ENCODE data around the gene LDHD.
A peak's percentile ranks its signal among the peaks of the same experiment; 100 is the strongest.

LDHD gene

GRCh38 chr16:75088934-75089333 lies 27.6 kb downstream of the LDHD start:
- DNase-seq: no peak
- intact Hi-C loops (cut with DNase I): no loop called here

- intact Hi-C loops (cut with DNase I): no loop called here
- no peak for DNase-seq
Observed at GRCh38 chr16:75088216-75088615, 28.4 kb downstream of the LDHD start.

- DNase-seq: no peak
- intact Hi-C loops (cut with DNase I): no loop called here
Observed at GRCh38 chr16:75087375-75087979, 29.1 kb downstream of the LDHD start.

DNA sequence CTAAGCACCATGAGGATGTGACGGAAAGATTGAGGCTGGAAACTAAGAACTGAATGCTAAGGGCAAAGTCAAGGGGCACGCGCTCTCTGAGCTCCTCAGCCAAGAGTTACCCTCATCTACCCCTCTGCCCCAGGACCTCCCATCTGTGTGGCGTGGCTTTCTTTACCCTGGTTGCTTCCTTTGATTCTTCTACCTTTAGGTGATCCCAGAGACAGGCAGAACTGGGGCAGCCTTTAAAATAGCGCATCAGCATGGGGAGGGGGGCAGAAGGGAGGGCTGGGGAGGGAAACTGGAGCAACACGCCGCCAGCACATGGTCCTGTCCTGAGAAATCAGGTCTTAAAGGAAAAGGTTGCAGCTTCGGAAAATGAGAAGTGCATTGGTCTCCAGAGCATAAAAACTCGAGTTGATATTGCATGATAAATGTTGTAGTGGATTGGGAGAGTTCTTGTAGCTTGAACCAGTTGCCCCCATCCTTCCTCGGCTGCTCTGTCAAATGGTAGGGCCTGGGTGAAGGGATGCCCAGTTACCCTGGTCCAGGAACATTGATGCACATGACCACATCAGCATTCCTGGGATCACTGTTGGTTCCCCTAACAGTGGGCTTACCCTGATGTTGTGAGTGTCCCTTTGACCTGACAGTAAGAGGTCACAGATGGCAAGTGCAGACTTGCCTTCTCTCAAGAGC lies 29.7 kb downstream of the LDHD start:
- intact Hi-C loops (cut with DNase I): no loop called here
- DNase-seq: no peak

DNA sequence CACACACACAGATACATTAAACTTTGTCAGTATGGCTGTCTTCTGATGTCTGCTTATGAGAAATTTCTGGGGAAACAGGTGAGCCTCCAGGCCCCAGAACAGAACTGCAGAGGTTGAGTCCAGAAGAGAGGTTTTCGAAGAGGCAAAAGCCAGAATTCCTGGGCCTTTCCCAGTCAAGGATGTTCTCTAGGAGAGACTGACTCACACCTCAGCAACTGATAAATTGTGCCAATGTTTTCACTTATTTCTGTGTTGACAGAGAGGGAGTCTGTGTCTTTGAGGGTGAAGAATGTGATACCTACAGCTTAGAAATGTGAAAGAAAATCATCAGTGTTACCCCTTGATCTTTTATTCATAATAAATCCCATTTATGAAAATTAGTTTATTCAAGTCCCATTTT lies 30.3 kb downstream of the LDHD start:
- no peak for DNase-seq
- intact Hi-C loops (cut with DNase I): no loop called here

DNA sequence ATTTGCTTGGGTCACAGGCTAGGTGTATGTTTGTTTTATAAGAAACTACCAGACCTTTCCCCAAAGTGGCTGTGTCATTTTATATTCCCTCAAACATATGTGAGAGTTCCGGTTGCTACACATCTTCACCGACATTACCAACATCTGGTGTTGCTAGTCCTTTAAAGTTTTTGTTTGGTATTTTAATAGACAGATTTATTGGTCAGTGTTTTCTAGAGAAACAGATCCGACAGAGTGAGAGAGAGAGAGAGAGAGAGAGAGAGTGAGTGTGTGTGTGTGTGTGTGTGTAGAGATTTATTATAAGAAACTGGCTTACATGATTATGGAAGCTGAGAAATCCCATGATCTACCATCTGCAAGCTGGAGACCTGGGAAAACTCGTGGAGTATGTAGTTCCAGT lies 31.0 kb downstream of the LDHD start:
- intact Hi-C loops (cut with DNase I): no loop called here
- DNase-seq: no peak

- intact Hi-C loops (cut with DNase I): no loop called here
Observed at GRCh38 chr16:75083813-75084212, 32.8 kb downstream of the LDHD start.

GRCh38 chr16:75081179-75081859 lies 35.3 kb downstream of the LDHD start:
- DNase-seq: no peak
- intact Hi-C loops (cut with DNase I): no loop called here

More at GRCh38 chr16:75083813-75084212, 32.8 kb downstream of the LDHD start:
- no peak for DNase-seq

GRCh38 chr16:75080205-75081029 lies 36.2 kb downstream of the LDHD start:
- intact Hi-C loops (cut with DNase I): no loop called here
- no peak for DNase-seq

DNA sequence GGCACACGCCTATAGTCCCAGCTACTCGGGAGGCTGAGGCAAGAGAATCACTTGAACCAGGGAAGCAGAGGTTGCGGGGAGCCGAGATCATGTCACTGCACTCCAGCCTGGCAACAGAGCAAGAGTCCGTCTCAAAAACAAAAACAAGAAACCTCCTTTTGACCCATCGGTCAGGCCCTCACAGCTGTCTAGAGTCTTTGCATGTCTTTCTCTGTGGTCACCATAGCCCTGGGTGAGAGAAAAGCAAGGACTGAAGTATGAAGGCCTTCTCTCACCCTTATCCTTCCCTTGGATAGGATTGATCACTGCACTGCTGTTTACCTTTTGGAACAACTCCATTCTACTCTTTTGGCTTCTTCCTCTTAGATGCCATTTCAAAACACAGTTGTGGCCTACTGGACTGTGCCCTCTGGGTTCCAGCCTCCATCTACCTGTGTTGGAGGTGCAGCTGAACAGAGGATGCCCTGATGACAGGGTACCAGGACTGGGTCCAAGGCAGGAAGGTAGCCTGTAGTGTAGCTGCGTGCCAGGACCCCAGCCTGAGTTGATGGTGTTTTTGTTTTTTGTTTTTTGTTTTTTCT lies 37.1 kb downstream of the LDHD start:
- intact Hi-C loops (cut with DNase I): no loop called here
- no peak for DNase-seq

DNA sequence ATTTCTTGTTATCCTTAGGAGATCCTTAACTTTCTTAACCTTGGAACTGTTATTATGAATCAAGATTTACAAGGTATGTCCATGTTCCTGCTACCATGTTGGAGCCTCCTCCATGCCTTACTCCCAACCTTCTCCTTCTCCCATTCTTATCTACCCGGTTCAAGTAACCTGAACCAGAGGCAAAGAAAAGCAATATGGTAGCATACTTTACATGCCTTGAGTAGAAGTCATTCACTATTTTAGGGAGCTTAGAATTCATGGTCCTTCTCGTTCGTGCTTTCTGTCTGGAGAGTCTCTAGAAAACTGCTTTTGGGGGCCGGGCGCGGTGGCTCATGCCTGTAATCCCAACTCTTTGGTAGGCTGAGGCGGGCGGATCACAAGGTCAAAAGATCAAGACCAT lies 37.7 kb downstream of the LDHD start:
- intact Hi-C loops (cut with DNase I): no loop called here
- no peak for DNase-seq

- intact Hi-C loops (cut with DNase I): no loop called here
- no peak for DNase-seq
Observed at GRCh38 chr16:75075688-75076268, 40.8 kb downstream of the LDHD start.

DNA sequence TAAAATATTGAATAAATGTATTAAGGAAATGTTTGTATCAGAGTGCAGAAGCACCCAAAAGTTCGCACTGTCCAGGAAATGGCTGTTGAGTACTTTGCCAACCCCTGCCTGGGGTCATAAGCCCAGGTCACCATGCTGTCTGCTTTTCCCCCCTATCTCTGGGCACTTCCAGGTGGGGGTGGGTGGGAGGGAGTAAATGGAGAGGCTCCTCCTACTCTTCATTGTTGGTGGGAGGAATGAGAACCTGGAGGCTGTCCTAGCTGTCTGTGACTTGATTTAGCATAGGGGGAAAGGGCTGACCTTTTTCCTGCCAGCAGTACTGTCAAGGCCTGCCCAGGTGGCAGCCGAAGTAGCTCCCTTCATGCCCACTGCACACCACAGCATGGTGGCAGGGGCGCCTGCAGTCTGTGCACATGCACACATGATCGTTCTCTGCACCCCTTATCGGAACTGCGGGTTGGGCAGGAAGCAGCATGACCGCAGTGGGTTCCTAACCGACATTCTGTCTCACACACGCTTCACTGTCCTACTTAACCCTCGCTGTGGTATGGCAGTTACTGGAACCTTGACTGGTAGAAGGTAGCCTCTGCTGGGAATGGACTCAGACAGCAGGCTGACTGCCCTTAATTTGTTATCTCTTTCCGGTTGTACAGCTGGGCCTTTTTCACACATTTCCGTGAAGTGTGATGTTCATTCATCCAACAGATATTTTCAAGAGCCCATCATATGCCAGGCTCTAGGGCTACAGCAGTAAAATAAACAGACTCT lies 41.5 kb downstream of the LDHD start:
- intact Hi-C loops (cut with DNase I): no loop called here
- DNase-seq: peak in 2 of 42 donors; percentile 9 to 10

DNA sequence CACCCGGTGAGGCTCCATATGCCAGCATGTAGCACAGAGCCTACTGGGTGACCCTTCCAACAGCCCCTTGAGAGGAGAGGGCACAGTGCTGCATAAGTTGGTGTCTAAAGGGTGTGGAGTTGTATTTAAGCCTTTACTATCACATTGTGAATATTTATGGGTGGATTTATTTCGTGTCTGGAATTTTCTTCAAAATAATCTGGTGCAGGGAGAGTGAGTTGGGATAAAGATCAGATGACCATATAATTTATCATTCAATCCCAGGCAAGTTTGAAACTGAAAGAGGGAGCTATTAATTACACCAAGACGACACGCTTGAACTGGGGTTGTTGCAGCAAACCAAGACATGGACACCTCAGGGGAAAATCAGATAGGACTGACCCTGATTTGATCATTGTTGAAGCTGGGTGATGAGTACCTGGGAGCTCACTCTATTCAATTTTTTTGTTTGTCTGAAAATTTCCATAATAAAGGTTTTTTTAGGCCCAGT lies 42.2 kb downstream of the LDHD start:
- intact Hi-C loops (cut with DNase I): no loop called here
- no peak for DNase-seq

GRCh38 chr16:75073545-75074303 lies 42.9 kb downstream of the LDHD start:
- intact Hi-C loops (cut with DNase I): no loop called here
- DNase-seq: no peak

DNA sequence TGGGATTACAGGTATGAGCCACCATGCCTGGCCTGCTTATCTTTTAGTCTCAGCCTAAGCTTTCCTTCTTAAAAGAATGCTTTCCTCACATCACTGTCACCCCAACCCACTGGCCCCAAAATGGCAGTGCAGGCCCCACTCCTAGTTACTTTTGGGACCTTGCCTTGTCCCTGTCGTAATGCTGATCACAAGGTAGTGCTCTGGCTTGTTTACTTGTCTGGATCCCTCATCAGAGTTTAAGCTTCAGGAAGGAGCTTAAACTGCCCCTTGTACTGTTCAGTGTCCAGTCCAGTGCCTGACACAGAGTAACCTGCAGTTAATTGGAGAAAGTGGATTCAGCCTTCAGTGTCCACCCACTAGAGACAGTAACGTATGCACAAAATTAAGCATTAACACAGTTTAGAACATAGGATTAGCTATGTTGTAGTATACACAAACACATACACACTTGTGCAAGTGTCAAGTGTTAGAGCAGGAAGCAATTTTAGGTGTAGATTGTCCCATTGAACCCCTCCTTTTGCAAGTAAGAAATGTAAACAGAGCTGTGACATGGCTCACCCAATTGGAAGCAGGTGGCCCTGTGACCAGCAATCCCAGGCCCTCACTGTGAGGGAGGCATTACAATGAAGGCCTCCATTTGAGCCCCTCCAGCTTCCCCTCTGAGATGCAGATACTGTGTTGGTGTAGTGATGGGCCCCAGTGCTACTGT lies 44.2 kb downstream of the LDHD start:
- DNase-seq: no peak
- intact Hi-C loops (cut with DNase I): no loop called here

GRCh38 chr16:75071621-75072020 lies 45.0 kb downstream of the LDHD start:
- intact Hi-C loops (cut with DNase I): no loop called here
- DNase-seq: no peak
